GM19455 (cell line): Measurements from ENCODE around the gene ASB3.
"Not testable (repeated sequence)": the region's sequence is repeated elsewhere in the genome, so short reads cannot be mapped to it uniquely, and the experiment has no call there.

Experiments
- ATAC-seq: cut with Tn5 transposase; IDR thresholded peaks from one replicate; pipeline ENCODE4 v1.9.1; 2021; ENCODE audit not compliant: unreplicated experiment

The ASB3 gene

DNA sequence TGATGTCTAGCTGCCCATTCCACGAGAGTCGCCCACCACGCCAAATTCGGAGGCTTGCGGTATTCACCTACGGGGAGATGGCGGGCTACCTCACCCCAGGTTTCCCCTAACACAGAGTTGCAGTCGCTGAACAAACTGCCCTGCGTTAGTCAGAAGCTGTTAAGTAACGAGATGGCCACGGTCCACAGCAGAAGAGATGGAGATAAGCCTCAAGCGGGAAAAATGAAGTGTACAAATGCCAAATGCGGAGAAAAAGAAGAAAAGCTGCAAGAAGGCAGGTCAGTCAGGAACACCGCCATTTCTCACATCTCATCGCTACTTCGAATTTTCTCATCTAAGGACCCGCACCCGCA lies 425 bp downstream of the ASB3 start:
- peak; percentile 1 for ATAC-seq

- no peak for ATAC-seq
Observed at GRCh38 chr2:53785366-53785765, 1.4 kb downstream of the ASB3 start.

DNA sequence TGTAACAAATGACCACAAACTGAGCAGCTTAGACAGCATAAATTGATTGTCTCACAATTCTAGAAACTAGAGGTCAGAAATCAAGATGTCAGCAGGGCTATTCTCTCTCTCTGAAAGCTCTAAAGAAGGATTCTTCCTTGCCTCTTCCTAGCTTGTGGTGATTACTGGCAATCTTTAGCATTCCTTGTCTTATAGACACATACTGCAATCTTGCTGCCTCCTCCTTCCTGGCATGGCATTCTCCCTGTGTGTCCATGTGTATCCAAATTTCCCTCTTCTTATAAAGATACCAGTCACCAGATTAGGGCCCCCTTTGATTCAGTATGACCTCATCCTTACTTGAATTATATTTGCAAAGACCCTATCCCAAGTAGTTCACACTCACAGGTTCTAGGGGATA lies 2.3 kb downstream of the ASB3 start:
- ATAC-seq, result no peak

DNA sequence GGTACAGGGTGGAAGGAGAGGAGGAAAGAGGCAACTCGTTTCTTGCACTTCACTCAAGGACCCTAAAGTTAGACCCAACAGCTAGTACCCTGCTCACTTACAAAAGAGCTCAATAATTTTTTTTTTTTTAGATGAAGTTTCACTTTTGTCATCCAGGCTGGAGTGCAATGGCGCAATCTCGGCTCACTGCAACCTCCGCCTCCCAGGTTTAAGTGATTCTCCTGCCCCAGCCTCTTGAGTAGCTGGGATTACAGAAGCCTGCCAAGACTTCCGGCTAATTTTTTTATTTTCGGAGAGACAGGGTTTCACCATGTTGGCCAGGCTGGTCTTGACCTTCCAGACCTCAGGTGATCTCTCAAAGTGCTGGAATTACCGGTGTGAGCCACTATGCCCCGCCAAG lies 4.1 kb downstream of the ASB3 start:
- ATAC-seq, result no peak

DNA sequence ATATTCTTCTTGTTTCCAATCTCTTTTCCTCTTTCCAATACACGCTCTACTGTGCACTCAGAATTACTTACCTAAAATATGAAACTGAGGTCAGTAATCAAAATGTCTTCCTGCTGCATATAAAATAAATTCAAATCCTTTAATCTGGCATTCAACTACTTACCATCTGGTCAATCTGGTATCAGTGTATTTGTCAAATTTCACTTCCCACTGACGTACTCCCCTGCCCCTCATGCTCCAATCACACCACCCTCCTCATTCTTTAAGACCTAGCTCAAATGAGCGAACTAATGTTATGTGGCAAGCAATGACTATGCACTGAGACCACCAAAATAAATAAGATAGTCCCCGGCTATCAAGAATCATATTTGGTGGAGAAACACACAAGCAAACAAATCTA lies 6.7 kb downstream of the ASB3 start:
- no peak for ATAC-seq

DNA sequence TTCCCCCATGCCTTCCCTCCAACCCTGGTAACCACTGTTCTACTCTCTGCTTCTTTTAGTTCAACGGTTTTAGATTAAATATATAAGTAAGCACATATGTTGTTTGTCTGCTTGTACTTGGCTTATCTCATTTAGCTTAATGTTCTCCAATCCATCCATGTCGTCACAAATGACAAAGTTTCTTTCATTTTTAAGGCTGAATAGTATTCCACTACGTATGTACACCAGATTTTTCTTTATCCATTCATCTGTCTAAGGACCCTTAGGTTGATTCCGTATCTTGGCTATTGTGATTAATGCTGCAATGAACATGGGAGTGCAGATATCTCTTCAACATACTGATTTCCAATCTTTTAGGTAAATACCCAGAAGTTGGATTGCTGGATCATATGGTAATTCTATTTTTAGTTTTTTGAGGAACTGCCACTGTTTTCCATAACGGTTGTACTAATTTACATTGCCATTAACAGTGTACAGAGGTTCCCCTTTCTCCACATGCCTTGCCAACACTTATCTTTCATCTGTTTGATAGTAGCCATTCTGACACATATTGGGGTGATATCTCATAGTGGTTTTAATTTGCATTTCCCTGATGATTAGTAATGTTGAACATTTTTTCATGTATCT lies 8.1 kb downstream of the ASB3 start:
- no peak for ATAC-seq

- ATAC-seq, result no peak
Observed at GRCh38 chr2:53777134-53777533, 9.6 kb downstream of the ASB3 start.

DNA sequence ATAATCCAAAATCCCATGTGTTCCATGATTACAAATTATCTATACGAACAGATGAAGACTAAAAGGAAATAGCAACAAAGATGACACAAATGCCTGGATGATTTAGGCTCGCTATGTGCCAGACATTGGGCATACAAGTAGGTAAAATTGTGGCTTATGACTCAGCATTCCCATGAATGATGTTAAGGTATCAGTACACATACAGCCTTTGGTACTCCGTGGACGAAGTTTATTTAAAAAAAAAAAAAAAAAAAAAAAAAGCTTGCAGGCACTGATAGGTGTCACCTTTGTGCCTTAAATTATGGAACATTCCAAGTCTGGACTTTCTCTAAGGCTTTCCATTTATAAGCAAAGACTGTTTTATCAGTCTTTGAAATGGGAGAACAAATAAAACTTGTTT lies 16.5 kb downstream of the ASB3 start:
- ATAC-seq, result no peak

DNA sequence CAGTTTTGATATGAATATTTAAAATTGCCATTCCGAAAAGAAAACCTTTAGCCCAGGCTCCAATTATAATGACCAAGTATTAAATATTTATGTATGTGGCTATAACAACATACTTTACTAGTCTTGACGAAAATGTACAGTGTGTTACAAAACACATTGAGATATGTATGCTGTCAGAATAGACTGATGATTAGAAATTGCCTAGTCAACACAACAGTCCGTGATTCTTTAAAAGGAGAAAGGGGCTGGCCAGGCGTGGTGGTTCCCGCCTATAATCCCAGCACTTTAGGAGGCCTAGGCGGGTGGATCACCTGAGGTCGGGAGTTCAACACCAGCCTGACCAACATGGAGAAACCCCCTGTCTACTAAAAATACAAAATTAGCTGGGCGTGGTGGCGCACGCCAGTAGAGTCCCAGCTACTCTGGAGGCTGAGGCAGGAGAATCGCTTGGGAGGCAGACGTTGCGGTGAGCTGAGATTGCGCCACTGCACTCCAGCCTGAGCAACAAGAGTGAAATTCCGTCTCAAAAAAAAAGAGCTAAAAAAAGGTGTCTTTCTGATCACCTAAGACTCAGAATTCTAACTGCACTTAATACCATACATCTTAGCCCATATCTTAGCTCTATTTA lies 17.3 kb downstream of the ASB3 start:
- no peak for ATAC-seq

DNA sequence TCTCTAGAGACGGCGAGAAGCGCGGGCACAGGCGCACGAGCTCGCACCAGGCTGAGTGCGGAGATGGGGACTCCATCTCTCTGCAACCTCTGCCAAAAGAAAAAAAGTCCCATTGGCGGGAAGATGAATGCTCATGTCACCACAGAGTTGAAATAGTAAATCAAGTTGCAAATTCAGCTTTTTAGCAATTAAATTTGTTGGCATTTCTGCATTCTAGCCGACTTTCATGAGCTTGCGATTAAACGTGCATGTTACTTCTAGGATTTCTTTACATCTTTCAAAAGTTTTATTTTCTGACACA lies 18.6 kb downstream of the ASB3 start:
- ATAC-seq, result no peak

- peak; percentile 96 for ATAC-seq
Observed at GRCh38 chr2:53767405-53768241, 19.1 kb downstream of the ASB3 start, which contains the start of gene CHAC2. Gene CHAC2, plus strand, starts transcription at chr2:53767804. Its CDS starts 83 bp downstream, at chr2:53767887.

GRCh38 chr2:53765767-53766166 lies 21.0 kb downstream of the ASB3 start:
- ATAC-seq, result no peak

DNA sequence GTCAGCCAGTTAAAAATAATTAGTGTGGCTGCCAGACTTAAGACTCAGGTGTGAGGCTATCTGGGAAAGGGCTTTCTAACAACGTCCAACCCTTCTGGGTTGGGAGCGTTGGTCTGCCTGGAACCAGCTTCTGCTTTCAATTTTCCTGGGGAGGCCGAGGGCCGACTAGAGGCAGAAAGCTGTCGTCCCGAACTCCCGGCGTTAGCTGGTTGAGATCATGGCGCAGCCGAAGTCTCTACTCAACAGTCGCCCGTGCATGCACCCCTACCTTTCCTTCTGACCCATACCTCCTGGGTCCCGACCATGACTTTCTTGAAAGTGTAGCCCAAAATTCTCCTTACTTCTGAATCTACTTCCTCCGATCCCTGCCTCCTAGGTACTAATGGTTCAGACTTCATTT lies 29.5 kb downstream of the ASB3 start:
- ATAC-seq, result not testable (repeated sequence)

DNA sequence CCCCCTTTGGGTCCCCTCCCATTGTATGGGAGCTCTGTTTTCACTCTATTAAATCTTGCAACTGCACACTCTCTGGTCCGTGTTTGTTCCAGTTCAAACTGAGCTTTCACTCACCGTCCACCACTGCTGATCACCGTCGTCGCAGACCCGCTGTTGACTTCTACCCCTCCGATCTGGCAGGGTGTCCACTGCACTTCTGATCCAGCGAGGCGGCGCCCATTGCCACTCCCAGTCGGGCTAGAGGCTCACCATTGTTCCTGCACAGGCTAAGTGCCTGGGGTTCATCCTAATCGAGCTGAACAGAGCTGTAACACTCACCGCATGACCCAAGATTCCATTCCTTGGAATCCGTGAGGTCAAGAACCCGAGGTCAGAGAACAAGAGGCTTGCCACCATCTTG lies 30.1 kb downstream of the ASB3 start:
- ATAC-seq, result no peak

DNA sequence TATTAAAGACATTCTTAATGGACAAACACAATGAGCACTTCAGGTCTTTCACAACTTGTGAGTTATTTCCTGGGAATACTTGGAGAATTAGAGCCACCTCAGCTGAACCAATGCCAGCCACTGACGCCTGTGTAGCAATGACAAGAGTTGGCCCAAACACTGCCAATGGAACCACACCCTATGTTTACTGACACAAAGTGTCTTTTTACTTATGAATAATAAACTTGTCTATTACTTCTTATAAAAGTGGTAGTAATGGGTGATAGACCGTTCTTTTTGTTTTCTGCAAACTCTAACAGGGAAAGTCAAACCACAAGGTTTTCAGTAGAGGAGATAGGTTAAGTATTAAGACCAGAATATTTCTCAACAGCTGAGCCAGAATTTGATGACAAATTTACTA lies 31.6 kb downstream of the ASB3 start:
- no peak for ATAC-seq

DNA sequence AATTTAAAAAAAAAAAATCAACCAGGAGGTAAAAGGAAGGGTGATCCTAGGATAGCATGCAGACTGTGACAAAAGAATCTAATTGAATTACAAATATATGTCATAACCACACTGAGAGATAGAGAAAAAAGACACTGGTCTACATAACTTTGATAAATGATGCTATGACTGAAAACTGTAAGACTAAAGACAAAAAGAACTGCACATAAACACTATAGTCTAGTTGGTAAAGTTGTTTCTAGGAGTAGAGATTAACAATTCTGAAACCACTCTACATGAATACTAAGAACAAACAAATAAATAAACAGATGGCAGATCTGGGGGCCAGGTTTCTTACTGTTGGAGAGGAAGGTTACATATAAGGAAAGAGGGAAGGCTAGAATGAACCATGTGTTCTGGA lies 33.7 kb downstream of the ASB3 start:
- no peak for ATAC-seq

DNA sequence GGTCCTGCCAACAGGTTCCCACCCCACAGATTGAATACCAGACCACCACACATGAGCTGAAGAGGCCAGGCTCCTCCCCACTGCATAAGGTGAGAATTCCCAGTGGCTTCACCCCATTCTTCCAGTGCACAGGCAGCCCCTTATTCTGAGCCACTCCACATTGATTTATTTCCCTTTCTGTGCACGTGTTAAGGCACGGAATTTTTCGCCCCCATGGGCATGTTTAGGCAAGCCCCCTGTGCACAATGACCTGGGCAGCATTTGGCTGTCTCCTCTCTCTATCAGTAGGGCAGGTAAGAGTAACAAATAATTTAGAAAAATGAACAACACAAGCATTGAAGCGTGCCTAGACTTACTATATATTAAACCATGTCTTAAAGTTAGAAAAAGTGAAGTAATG lies 34.4 kb downstream of the ASB3 start:
- ATAC-seq, result no peak

DNA sequence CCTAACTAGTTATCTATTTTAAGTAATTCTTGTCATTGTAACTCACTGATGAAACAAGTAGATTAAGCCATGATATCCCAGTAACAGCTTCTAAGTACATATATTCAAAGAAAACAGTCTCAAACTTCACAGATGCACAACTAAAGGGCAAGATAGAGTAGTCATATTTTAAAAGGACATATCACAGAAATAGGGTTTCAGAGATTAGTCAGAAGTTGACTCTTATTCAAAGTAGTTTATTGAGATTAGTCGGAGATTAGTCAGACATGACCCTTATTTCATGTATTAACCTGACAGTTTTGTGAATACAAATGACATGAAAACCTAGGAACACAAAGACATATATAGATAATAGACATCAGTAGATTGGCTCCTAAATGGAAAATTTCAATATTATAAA lies 35.0 kb downstream of the ASB3 start:
- ATAC-seq, result peak; percentile 88

DNA sequence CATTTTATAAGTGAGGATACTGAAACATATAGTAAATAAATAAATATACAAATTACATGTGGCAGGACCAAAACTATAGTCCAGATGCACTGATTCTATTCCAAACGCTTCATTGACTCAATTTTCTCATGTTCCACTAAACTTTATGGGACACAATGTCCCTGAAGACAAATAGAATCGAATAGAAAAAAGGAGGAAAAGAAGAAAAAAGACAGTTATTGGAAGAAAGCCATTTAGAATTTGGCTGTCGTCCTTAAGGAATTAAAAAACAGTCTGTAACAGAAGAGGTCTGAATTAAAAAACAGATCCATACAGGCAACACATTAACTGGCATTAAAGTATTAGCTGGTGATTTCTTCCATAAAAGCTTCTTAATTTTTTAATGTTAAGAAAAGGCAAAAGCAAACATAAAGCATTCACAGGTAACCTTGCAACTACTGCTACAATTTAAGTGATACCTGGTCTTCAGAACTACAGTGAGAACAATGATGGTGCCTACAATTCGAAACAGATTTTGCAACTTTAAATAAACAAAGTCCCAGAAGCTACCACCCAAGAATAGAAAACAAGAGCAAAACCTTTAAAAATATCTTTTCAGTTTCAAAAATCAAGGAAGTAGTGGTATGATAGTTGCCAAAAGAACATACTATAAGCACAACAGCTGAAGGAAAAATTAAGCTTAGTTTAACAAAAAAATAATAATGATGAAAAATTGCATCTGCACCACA lies 36.5 kb downstream of the ASB3 start:
- ATAC-seq, result no peak

DNA sequence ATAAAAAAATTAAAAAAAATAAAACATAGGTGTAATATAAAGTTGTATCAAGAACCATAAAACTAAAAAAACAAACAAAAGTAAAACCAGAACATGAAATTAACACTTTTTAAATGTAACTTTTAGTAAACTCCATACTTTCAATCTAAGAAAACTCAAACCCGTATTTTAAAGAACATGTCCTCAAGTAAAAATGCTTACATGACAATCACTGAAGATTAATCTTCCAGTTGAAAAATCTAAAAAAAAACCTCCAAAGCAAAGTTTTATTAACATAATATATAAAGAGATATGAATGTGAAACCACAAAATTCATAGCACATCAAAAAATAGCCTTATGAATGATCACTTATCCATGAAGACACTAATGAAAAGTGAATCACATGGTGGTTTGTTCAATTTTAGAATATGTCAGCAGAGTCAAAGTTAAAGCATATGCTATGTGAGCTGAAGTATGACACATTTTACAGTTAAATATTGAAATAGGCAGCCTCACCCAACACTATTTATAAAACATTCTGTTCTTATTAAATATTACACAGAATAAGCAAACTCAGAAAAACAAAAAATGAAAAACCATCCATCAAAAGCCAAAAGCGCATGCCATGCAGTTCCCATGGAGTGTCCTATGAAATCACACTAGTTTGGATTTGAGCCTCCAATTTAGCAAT lies 42.2 kb downstream of the ASB3 start:
- ATAC-seq, result no peak

DNA sequence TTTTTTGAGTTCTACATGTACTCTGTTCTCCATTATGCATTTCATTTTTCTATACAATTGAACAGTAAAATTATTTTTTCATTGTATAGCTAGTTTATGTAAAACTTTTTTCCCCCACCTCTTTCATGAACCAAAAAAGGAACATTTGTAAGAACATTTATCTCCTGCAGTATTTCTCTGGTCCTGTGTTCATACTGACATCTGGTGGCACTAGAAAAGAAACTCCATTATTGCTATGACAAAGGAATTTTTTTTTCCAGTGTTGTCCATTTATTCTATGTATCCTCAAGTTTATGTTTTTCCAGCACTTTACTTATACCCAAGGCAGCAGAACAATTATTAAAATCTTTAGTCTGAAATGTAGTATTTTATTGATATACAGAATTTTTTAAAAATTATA lies 46.6 kb downstream of the ASB3 start:
- no peak for ATAC-seq
